ENCODE results near the gene SYNJ2. TPM values are rescaled to one million over a fixed set of nuclear protein-coding genes. Genes with fewer than 3 reads are reported as not detected.

The SYNJ2 gene
- total RNA-seq, 1 experiment from 2014 or later = 24.5 TPM

GRCh38 chr6:158086054-158086503 is 104.4 kb downstream of the SYNJ2 start:
- no peak overlapping the region for H3K9ac ChIP-seq (ENCODE audit: extremely low read depth, insufficient read length, low read length)
- no peak overlapping the region for H2BK12ac ChIP-seq (ENCODE audit: insufficient read length, low read depth, low read length)
- peak overlapping the region in 1 of 3 experiments; percentile 39; a peak in 1 of 7 replicates for H3K27ac Mint-ChIP-seq
- H2BK120ac ChIP-seq (ENCODE audit: low read depth, low read length, poor library complexity, severe bottlenecking) = no peak overlapping the region
- no peak overlapping the region for H3K4me2 ChIP-seq (ENCODE audit: insufficient read depth, insufficient read length, low read length)
- no peak overlapping the region for H4K5ac ChIP-seq (ENCODE audit: insufficient read length, low read depth, low read length)
- H3K27me3 Mint-ChIP-seq (ENCODE audit: low read depth) = no peaks in the 10 kb centered on the region; the same call in 1 of the 2 replicates
- no peak overlapping the region for H3K4me3 Mint-ChIP-seq
- TF ChIP-seq CTCF (conservative IDR thresholded peaks at IDR 0.05) = no peak
- H3K4me1 Mint-ChIP-seq = no peaks in the 10 kb centered on the region
- no peak overlapping the region for H3K14ac ChIP-seq (ENCODE audit: insufficient read depth, low read length)
- H3K79me1 ChIP-seq (ENCODE audit: insufficient read depth, low read depth, low read length, poor library complexity, severe bottlenecking) = no peaks in the 10 kb centered on the region
- H4K91ac ChIP-seq (ENCODE audit: insufficient read length, low read depth, low read length) = no peak overlapping the region
- peaks cover 12 to 69% (median 16%) of the 10 kb centered on the region in 3 experiments; a peak in 6 of 7 replicates for H3K36me3 Mint-ChIP-seq (ENCODE audit: insufficient read depth in 1 of 3, low read depth in 3 of 3)
- no peak overlapping the region for H3K56ac ChIP-seq (ENCODE audit: insufficient read length, low read depth, low read length)
- no peaks in the 10 kb centered on the region for H3K9me3 Mint-ChIP-seq
- no peaks in the 10 kb centered on the region for H3K79me2 ChIP-seq (ENCODE audit: insufficient read depth, low read length)
- no peak overlapping the region for H2BK5ac ChIP-seq (ENCODE audit: insufficient read length, low read length)
- H3K4ac ChIP-seq (ENCODE audit: low read depth, low read length) = no peak overlapping the region
- no peak overlapping the region for H3T11ph ChIP-seq (ENCODE audit: low read length)
- H3K23me2 ChIP-seq (ENCODE audit: insufficient read length, low read depth, low read length, poor library complexity, severe bottlenecking) = no peaks in the 10 kb centered on the region
- no peak overlapping the region for H2BK15ac ChIP-seq (ENCODE audit: low read depth, low read length)
- no peaks in the 10 kb centered on the region for H3K27me3 ChIP-seq (ENCODE audit: insufficient read depth, low read length)
- H3K23ac ChIP-seq (ENCODE audit: insufficient read length, low read depth, low read length) = no peak overlapping the region
- H2BK20ac ChIP-seq (ENCODE audit: low read depth, low read length, poor library complexity, severe bottlenecking) = no peak overlapping the region
- no peaks in the 10 kb centered on the region for H3K4me1 ChIP-seq (ENCODE audit: insufficient read depth, low read length)
- no peaks in the 10 kb centered on the region for H3K9me3 ChIP-seq (ENCODE audit: control insufficient read depth, low read depth, low read length)
- H4K20me1 ChIP-seq (ENCODE audit: control insufficient read depth, insufficient read depth, insufficient read length) = no peaks in the 10 kb centered on the region
- DNase-seq = no peak
- no peak overlapping the region for H4K8ac ChIP-seq (replicated peaks; ENCODE audit: insufficient read length, low read depth, low read length)
- WGBS (ENCODE audit: extremely low coverage, insufficient read length, low lambda C conversion rate) = no CpG with 5 or more reads among the region's 2 CpGs
- no peak overlapping the region for H2AFZ ChIP-seq (ENCODE audit: low read length)
- H3K18ac ChIP-seq (ENCODE audit: insufficient read length, low read depth, low read length) = no peak overlapping the region
- H3K27ac ChIP-seq (ENCODE audit: insufficient read length, low read depth, low read length) = no peak overlapping the region
- no peak overlapping the region for H2AK5ac ChIP-seq (ENCODE audit: insufficient read length, low read length)
